HEK293 (cell line): ENCODE measurements around the gene INAVA.

Source experiments
- PATZ1 ChIP-seq: fragments of 450-650 bp; formaldehyde crosslinking; IDR thresholded peaks from 2 replicates; pipeline ENCODE4 v1.5.1; 2016; ENCODE audit warnings: missing biosample characterization, missing genetic modification characterization
- REST ChIP-seq: fragments of 450-650 bp; formaldehyde crosslinking; IDR thresholded peaks from 2 replicates; pipeline ENCODE4 v1.5.1; 2016; ENCODE audit warnings: missing biosample characterization, missing genetic modification characterization
- ZNF580 ChIP-seq: fragments of 450-650 bp; formaldehyde crosslinking; IDR thresholded peaks from 2 replicates; pipeline ENCODE4 v1.5.1; 2016; ENCODE audit warnings: missing biosample characterization, missing genetic modification characterization

GRCh38 chr1:200916152-200916551 is 21.5 kb downstream of the INAVA start:
- TF ChIP-seq ZNF580 (tag by site-specific recombination) (no peak), PATZ1 (tag by site-specific recombination) (no peak), REST (no peak)
